ENCODE data around the gene DDX3X. TPM values are rescaled to one million over a fixed set of nuclear protein-coding genes. Genes with fewer than 3 reads are reported as not detected.
A peak's percentile ranks its signal among the peaks of the same experiment; 100 is the strongest.

The DDX3X gene
- total and polyA plus RNA-seq, 9 of the 15 experiments (the other 6 are each of a cell fraction or from before 2014, with no cell fraction given), result 51.3 to 232 (median 138) TPM

- TF ChIP-seq USF2 (CRISPR knock-in tag; IDR thresholded peaks at IDR 0.05) (no peak), NFE2L1 (tag; IDR thresholded peaks at IDR 0.05; ENCODE audit: borderline replicate concordance, low read depth) (no peak), LARP7 (IDR thresholded peaks at IDR 0.05) (no peak), UBTF (IDR thresholded peaks at IDR 0.05; ENCODE audit: borderline replicate concordance in 1 of 2, low read depth in 2 of 2, low read length in 2 of 2) (no peak), TEAD4 (IDR thresholded peaks at IDR 0.05; ENCODE audit: low read length) (0 out of 2 replicates have a peak, but pooled peaks have one; percentile 3), TEAD4 (CRISPR knock-in tag; IDR thresholded peaks at IDR 0.05; ENCODE audit: borderline replicate concordance) (no peak), NFRKB (IDR thresholded peaks at IDR 0.05; ENCODE audit: low read depth) (peak; percentile 61; the same call in 1 of the 2 replicates), CHCHD3 (CRISPR knock-in tag; IDR thresholded peaks at IDR 0.05) (no peak), ZNF717 (CRISPR knock-in tag; IDR thresholded peaks at IDR 0.05) (no peak)
- TF ChIP-seq, protein P1, sequence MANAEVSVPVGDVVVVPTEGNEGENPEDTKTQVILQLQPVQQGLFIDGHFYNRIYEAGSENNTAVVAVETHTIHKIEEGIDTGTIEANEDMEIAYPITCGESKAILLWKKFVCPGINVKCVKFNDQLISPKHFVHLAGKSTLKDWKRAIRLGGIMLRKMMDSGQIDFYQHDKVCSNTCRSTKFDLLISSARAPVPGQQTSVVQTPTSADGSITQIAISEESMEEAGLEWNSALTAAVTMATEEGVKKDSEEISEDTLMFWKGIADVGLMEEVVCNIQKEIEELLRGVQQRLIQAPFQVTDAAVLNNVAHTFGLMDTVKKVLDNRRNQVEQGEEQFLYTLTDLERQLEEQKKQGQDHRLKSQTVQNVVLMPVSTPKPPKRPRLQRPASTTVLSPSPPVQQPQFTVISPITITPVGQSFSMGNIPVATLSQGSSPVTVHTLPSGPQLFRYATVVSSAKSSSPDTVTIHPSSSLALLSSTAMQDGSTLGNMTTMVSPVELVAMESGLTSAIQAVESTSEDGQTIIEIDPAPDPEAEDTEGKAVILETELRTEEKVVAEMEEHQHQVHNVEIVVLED (CRISPR knock-in tag; IDR thresholded peaks at IDR 0.05), result no peak
- TF ChIP-seq, protein P2, sequence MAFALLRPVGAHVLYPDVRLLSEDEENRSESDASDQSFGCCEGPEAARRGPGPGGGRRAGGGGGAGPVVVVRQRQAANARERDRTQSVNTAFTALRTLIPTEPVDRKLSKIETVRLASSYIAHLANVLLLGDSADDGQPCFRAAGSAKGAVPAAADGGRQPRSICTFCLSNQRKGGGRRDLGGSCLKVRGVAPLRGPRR (CRISPR knock-in tag; IDR thresholded peaks at IDR 0.05), result no peak
- TF ChIP-seq, protein P3, sequence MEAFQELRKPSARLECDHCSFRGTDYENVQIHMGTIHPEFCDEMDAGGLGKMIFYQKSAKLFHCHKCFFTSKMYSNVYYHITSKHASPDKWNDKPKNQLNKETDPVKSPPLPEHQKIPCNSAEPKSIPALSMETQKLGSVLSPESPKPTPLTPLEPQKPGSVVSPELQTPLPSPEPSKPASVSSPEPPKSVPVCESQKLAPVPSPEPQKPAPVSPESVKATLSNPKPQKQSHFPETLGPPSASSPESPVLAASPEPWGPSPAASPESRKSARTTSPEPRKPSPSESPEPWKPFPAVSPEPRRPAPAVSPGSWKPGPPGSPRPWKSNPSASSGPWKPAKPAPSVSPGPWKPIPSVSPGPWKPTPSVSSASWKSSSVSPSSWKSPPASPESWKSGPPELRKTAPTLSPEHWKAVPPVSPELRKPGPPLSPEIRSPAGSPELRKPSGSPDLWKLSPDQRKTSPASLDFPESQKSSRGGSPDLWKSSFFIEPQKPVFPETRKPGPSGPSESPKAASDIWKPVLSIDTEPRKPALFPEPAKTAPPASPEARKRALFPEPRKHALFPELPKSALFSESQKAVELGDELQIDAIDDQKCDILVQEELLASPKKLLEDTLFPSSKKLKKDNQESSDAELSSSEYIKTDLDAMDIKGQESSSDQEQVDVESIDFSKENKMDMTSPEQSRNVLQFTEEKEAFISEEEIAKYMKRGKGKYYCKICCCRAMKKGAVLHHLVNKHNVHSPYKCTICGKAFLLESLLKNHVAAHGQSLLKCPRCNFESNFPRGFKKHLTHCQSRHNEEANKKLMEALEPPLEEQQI (IDR thresholded peaks at IDR 0.05), result no peak
- TF ChIP-seq, protein P4, sequence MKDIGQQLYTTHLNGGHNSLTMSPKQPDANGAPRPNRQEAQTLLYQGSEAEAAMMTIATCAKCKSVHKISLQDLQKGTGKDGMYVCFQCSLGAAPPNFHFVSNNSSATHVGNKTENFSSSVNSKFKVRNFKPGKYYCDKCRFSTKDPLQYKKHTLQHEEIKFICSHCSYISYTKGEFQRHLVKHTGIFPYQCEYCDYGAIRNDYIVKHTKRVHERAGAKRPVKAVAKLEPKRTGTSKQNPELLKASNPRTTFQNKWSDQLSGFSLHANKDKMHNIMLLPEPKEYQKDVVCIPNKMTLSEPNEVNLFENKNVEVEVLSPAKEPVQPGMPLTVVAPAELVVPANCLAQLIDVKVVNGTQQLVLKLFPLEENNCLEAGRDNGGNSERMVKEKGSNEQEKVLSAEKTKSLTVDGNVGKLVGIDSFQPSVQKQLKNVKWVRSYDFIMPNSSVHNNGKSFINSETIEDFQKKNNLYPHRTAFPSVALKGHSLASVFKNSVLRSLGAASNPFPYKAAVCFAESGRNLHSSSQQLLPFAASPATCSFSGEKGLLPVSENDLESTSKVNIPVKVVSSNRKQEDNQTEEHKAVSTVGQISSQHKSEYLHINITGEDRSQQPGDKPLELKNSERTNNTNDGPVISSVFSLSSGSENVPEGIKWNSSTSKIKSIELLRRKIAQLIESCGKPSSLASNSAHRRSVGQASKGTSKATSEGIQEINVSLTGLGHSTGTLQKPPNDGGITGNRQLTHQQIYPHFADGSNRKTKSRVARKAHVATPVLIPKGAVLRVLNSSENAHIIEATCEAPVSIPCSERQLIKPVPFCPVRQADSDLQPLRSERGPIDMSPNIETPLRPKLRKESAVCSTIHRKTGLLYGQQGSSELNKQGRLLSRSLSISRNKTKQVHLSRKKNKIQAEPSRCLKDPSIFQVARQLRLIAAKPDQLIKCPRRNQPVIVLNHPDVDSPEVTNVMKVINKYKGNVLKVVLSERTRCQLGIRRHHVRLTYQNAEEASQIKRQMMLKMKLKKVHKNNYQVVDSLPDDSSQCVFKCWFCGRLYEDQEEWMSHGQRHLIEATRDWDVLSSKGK (CRISPR knock-in tag; IDR thresholded peaks at IDR 0.05), result no peak
These were observed 618 bp downstream of the DDX3X start (continued) for GRCh38 chrX:41334363-41335197.
